Ishikawa (cell line): Measurements from ENCODE around the gene IPO9.
A peak's percentile ranks its signal among the peaks of the same experiment; 100 is the strongest.

ENCODE experiments used
- CEBPB ChIP-seq: IDR thresholded peaks from 2 replicates; pipeline ENCODE4 v1.6.1; 2012
- CREB1 ChIP-seq: IDR thresholded peaks from 2 replicates; pipeline ENCODE4 v1.6.1; 2012; ENCODE audit warnings: low read depth
- EGR1 ChIP-seq: IDR thresholded peaks from 2 replicates; pipeline ENCODE4 v1.6.1; 2012
- EP300 ChIP-seq: IDR thresholded peaks from 2 replicates; pipeline ENCODE4 v1.6.1; 2012; ENCODE audit warnings: borderline replicate concordance
- FOXM1 ChIP-seq: IDR thresholded peaks from 2 replicates; pipeline ENCODE4 v1.6.1; 2012; ENCODE audit warnings: low read depth, borderline replicate concordance
- MAX ChIP-seq: IDR thresholded peaks from 2 replicates; pipeline ENCODE4 v1.6.1; 2012
- NFIC ChIP-seq: IDR thresholded peaks from 2 replicates; pipeline ENCODE4 v1.6.1; 2012
- RAD21 ChIP-seq: IDR thresholded peaks from 2 replicates; pipeline ENCODE4 v1.6.1; 2012; ENCODE audit warnings: low read depth
- REST ChIP-seq: IDR thresholded peaks from 2 replicates; pipeline ENCODE4 v1.6.1; 2012; ENCODE audit warnings: low read depth, mild to moderate bottlenecking
- TAF1 ChIP-seq: IDR thresholded peaks from 2 replicates; pipeline ENCODE4 v1.6.1; 2012; ENCODE audit warnings: low read depth, mild to moderate bottlenecking
- TEAD4 ChIP-seq: IDR thresholded peaks from 2 replicates; pipeline ENCODE4 v1.6.1; 2012
- YY1 ChIP-seq: IDR thresholded peaks from 2 replicates; pipeline ENCODE4 v1.6.1; 2012; ENCODE audit warnings: low read depth
- ZBTB7A ChIP-seq: IDR thresholded peaks from 2 replicates; pipeline ENCODE4 v1.6.1; 2012; ENCODE audit warnings: low read depth

The IPO9 gene

GRCh38 chr1:201886103-201886885 is 57.3 kb downstream of the IPO9 start:
- TF ChIP-seq TAF1 (no peak), YY1 (no peak), TEAD4 (no peak), MAX (no peak), NFIC (no peak)

- no peak for TF ChIP-seq CREB1
- TF ChIP-seq FOXM1: no peak
- no peak for TF ChIP-seq CEBPB
- no peak for TF ChIP-seq EGR1
Observed at GRCh38 chr1:201887116-201887866, 58.3 kb downstream of the IPO9 start.

- 0 out of 2 replicates have a peak, but pooled peaks have one; percentile 38 for TF ChIP-seq EGR1
- no peak for TF ChIP-seq TEAD4
- no peak for TF ChIP-seq ZBTB7A
- TF ChIP-seq YY1: 0 out of 2 replicates have a peak, but pooled peaks have one; percentile 34
- no peak for TF ChIP-seq NFIC
- no peak for TF ChIP-seq EP300
- 0 out of 2 replicates have a peak, but pooled peaks have one; percentile 38 for TF ChIP-seq TAF1
Observed at GRCh38 chr1:201888282-201889089, 59.5 kb downstream of the IPO9 start, which contains the start of gene SHISA4. TSS of gene SHISA4 (plus strand) at chr1:201888898. CDS start at chr1:201888995, 97 bp downstream.

- TF ChIP-seq REST (no peak), EGR1 (no peak), YY1 (0 out of 2 replicates have a peak, but pooled peaks have one; percentile 4), RAD21 (no peak), ZBTB7A (peak; percentile 47)
Observed at GRCh38 chr1:201889090-201889968, 60.4 kb downstream of the IPO9 start.

GRCh38 chr1:201890223-201890622 is 61.3 kb downstream of the IPO9 start:
- TF ChIP-seq CREB1: no peak
- TF ChIP-seq EGR1: no peak
- no peak for TF ChIP-seq FOXM1
- TF ChIP-seq TAF1: no peak
- no peak for TF ChIP-seq EP300
- TF ChIP-seq YY1: no peak
- no peak for TF ChIP-seq REST
- TF ChIP-seq MAX: no peak

- no peak for TF ChIP-seq RAD21
Observed at GRCh38 chr1:201890806-201891450, 62.0 kb downstream of the IPO9 start.
